SK-N-SH (cell line): Measurements from ENCODE around the gene USP6. TPM values are rescaled to one million over a fixed set of nuclear protein-coding genes. Genes with fewer than 3 reads are reported as not detected.

ENCODE experiments used
- polyA plus RNA-seq, 3 experiments: library from polyadenylated mRNA; depleted of rRNA; stranded (reverse); fragments of >200 nt; gene quantifications; 2 replicates each; pipeline ENCODE4 v1.2.3, GENCODE V29; 2012
- small RNA-seq, 7 experiments: library from RNA; depleted of rRNA; stranded (forward); fragments of <200 nt; gene quantifications; one replicate each; pipeline ENCODE3, GENCODE V24; 2012

Gene USP6
- polyA plus RNA-seq, 1 of the 3 experiments (the other 2 are of a cell fraction) = not detected

Small RNAs within 50 kb of the gene (small RNA-seq; reads per million reads assigned to genes)
- gene AC012146.4 = 0 reads per million in 7 experiments

Other genes with a start within 250 kb of the USP6 start
- 0.44 and 0.52 TPM in 2 replicates for gene C17orf107, start 216.5 kb upstream of the USP6 start, polyA plus RNA-seq (2012; rRNA removed)
- 0.54 and 0.71 TPM in 2 replicates for gene CHRNE, start 212.9 kb upstream of the USP6 start, polyA plus RNA-seq (2012; rRNA removed)
- gene GP1BA, start 183.8 kb upstream of the USP6 start, polyA plus RNA-seq (2012; rRNA removed) = not detected in 2 replicates
- gene SLC25A11, start 176.0 kb upstream of the USP6 start, polyA plus RNA-seq (2012; rRNA removed) = 58.5 and 82.8 TPM in 2 replicates
- 96.5 and 115 TPM in 2 replicates for gene RNF167, start 175.8 kb upstream of the USP6 start, polyA plus RNA-seq (2012; rRNA removed)
- gene PFN1, start 167.5 kb upstream of the USP6 start, polyA plus RNA-seq (2012; rRNA removed) = 1,627 and 2,484 TPM in 2 replicates
- gene ENO3, start 164.9 kb upstream of the USP6 start, polyA plus RNA-seq (2012; rRNA removed) = 29.2 and 32.5 TPM in 2 replicates
- 122 and 133 TPM in 2 replicates for gene SPAG7, start 148.2 kb upstream of the USP6 start, polyA plus RNA-seq (2012; rRNA removed)
- gene CAMTA2, start 128.4 kb upstream of the USP6 start, polyA plus RNA-seq (2012; rRNA removed) = 18.4 and 27.0 TPM in 2 replicates
- 1.2 and 1.3 TPM in 2 replicates for gene INCA1, start 118.5 kb upstream of the USP6 start, polyA plus RNA-seq (2012; rRNA removed)
- gene KIF1C, start 118.1 kb upstream of the USP6 start, polyA plus RNA-seq (2012; rRNA removed) = 36.7 and 58.2 TPM in 2 replicates
- 0.49 and 0.55 TPM in 2 replicates for gene SLC52A1, start 80.6 kb upstream of the USP6 start, polyA plus RNA-seq (2012; rRNA removed)
- gene ZFP3, start 37.6 kb upstream of the USP6 start, polyA plus RNA-seq (2012; rRNA removed) = 1.5 and 2.3 TPM in 2 replicates
- 3.4 and 3.6 TPM in 2 replicates for gene ZNF232, start 4.2 kb upstream of the USP6 start, polyA plus RNA-seq (2012; rRNA removed)
- 2.8 and 4.8 TPM in 2 replicates for gene ZNF594, start 75.8 kb downstream of the USP6 start, polyA plus RNA-seq (2012; rRNA removed)
- gene SCIMP, start 118.8 kb downstream of the USP6 start, polyA plus RNA-seq (2012; rRNA removed) = not detected in 2 replicates
- gene RABEP1, start 166.3 kb downstream of the USP6 start, polyA plus RNA-seq (2012; rRNA removed) = 9.7 and 12.9 TPM in 2 replicates